Measurements from ENCODE around the gene PRRT1. TPM values are rescaled to one million over a fixed set of nuclear protein-coding genes. Genes with fewer than 3 reads are reported as not detected.

The PRRT1 gene
- total and polyA plus RNA-seq, 11 donors = 0.28 to 1.1 (median 0.62) TPM

DNA sequence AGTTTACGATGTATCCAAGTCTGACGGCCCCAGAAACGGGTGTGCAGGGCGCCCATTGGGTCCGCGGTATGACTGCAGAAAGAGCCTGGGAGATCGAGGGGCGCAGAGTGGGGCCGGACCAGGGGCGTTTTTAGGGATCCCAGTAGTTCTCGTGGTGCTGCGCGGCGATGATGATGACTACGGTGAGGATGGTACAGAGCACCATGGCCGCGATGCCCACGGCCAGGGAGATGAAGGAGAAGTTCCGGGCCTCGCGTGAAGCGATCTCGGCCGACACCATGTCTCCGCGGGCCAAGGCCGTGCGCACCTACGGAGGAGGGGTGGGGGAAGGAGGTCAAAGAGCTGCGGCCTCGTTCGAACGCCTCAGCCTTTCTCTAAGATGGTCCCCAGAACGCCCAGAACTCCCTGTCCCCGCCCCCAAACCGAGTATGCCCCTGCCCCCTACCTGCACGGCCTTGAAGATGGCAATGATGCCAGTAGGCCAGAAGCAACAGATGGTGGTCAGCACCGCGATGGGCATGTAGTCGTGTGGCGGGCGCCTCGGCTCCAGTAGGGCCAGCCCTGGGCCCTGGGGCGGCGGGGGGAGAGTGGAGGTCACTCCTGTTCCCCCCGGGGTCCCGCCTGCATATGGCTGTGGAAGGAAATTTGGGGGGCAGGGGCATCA, 2.5 kb downstream of the PRRT1 start:
- peaks cover 0 to 31% (median 14%) of the 10 kb centered on the region in 12 donors for H3K4me1 ChIP-seq
- no peaks in the 10 kb centered on the region for H3K9me3 ChIP-seq
- peak overlapping the region in 9 of 12 donors; percentile 24 to 42 (median 34) for H3K4me3 ChIP-seq
- H3K36me3 ChIP-seq = peaks cover 0 to 5% (median 0%) of the 10 kb centered on the region in 9 donors
- WGBS, 4 donors = 34 to 60% (median 47%) methylated on average over 44 to 47 of the region's 47 CpGs
- intact Hi-C loops (cut with DNase I) = no loop called here
- peaks cover 0 to 48% (median 6%) of the 10 kb centered on the region in 9 donors for H3K27me3 ChIP-seq
- H3K27ac ChIP-seq = no peak overlapping the region
- ATAC-seq (no peak), DNase-seq (peak in 1 of 5 donors; percentile 37)
- TF ChIP-seq POLR2A (IDR thresholded peaks at IDR 0.05) = no peak
- TF ChIP-seq, protein P1, sequence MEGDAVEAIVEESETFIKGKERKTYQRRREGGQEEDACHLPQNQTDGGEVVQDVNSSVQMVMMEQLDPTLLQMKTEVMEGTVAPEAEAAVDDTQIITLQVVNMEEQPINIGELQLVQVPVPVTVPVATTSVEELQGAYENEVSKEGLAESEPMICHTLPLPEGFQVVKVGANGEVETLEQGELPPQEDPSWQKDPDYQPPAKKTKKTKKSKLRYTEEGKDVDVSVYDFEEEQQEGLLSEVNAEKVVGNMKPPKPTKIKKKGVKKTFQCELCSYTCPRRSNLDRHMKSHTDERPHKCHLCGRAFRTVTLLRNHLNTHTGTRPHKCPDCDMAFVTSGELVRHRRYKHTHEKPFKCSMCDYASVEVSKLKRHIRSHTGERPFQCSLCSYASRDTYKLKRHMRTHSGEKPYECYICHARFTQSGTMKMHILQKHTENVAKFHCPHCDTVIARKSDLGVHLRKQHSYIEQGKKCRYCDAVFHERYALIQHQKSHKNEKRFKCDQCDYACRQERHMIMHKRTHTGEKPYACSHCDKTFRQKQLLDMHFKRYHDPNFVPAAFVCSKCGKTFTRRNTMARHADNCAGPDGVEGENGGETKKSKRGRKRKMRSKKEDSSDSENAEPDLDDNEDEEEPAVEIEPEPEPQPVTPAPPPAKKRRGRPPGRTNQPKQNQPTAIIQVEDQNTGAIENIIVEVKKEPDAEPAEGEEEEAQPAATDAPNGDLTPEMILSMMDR (IDR thresholded peaks at IDR 0.05) = no peak

DNA sequence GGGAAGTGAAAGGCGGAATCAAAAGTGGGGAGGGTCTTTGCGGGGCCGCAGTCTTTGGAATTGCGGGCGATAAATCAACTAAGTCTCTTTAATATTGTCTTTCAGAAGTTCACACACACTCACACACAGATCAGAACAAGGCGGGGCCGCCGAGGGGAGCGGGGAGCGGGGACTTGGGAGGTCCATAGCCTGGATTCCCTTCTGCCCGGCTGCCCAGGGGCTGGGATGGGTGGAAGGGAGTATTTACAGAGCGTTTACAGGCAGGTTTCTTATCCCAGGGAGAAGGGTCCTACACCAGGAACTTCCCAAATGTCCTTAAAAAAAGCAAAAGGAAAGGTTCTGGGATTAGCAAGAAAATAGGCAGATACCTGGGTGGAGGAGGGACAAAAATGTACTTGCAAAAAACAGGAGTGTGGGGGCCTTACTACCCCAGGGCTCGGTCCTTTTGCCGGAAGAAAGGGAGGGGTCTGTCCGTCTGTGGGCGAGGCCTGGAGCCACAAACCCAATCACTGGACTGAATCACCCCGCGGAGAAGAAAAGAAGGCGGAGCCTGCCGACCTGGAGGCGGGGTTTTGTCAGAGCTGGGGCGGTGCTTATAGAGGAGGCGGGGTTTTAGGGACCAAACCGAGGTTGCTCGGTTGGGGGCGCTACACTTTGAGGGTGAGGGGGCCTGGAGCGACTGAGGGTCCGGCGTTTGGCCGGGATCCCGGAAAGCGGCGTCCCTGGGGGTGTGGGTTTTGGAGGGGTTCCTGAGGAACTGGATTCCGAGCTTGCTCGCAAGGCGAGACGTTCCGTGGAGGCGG, 3.2 kb downstream of the PRRT1 start:
- ATAC-seq = peak in 3 of 4 donors; percentile 41 to 64 (median 55)
- peak overlapping the region in 9 of 12 donors; percentile 24 to 42 (median 34) for H3K4me3 ChIP-seq
- H3K4me1 ChIP-seq = peaks cover 0 to 28% (median 13%) of the 10 kb centered on the region in 12 donors
- TF ChIP-seq, protein P1 (IDR thresholded peaks at IDR 0.05) = peak in 5 of 12 donors; percentile 8 to 16 (median 12)
- TF ChIP-seq POLR2A (IDR thresholded peaks at IDR 0.05) = no peak
- no peak overlapping the region for H3K27ac ChIP-seq
- no peaks in the 10 kb centered on the region for H3K9me3 ChIP-seq
- H3K36me3 ChIP-seq = peaks cover 0 to 5% (median 0%) of the 10 kb centered on the region in 9 donors
- H3K27me3 ChIP-seq = peaks cover 0 to 48% (median 6%) of the 10 kb centered on the region in 9 donors
- DNase-seq = peak in 4 of 5 donors; percentile 58 to 78 (median 62)
- intact Hi-C loops (cut with DNase I) = no loop called here
- WGBS, 4 donors = 16 to 37% (median 31%) methylated on average over 39 of the region's 39 CpGs

DNA sequence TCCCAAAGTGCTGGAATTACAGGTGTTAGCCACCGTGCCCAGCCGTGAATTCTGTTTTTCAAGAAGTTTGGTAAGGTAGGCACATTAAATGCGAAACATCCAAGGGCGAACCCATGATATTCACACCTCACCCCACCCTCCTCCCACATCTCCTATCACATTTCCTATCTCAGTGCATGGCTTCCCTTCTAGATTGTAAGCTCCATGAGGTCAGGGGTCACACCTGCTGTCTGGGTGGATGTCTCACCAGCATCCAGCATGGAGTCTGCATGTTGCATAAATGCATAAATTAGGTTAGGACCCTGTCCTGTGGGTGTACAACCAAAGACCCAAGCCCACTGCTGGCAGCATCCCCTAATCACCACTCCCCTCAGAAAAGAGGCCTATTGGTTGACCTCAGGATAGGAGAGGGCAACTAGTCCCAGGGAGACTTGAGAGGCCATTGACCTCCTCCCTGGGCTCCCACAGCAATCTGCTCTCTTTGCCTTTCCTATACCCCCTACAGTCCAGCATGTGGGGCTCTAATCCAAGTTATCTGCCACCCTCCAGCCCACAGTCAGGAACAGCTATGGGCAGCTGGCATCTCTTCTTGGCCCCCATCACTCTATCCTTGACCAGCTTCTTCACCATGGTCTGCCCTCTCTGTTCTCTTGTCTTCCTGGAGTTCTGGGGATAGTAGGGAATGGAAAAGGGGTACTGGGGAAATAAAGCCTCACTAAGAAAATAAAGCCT, 4.2 kb downstream of the PRRT1 start:
- intact Hi-C loops (cut with DNase I) = loop anchor here in 1 of 10 donors (2.0 kb wide), 1 partner anchor 15 kb away; no protein-coding TSS in a partner anchor
- H3K9me3 ChIP-seq = no peaks in the 10 kb centered on the region
- TF ChIP-seq, protein P1 (IDR thresholded peaks at IDR 0.05) = no peak
- TF ChIP-seq POLR2A (IDR thresholded peaks at IDR 0.05) = no peak
- H3K27me3 ChIP-seq = peaks cover 0 to 40% (median 6%) of the 10 kb centered on the region in 9 donors
- peaks cover 0 to 18% (median 8%) of the 10 kb centered on the region in 12 donors for H3K4me1 ChIP-seq
- 87 to 98% (median 94%) methylated on average over 4 of the region's 4 CpGs for WGBS, 4 donors
- ATAC-seq = no peak
- DNase-seq = no peak
- no peak overlapping the region for H3K4me3 ChIP-seq
- H3K27ac ChIP-seq = no peak overlapping the region
- peaks cover 0 to 5% (median 0%) of the 10 kb centered on the region in 9 donors for H3K36me3 ChIP-seq
